PC-3 (cell line): ENCODE results near the gene ADGRL3.

ENCODE experiments used
- CTCF ChIP-seq: fragments of 300-600 bp; sonication (generic); conservative IDR thresholded peaks from 2 replicates; pipeline ENCODE4 v1.5.1; 2017; ENCODE audit warnings: antibody characterized with exemption, low read depth, mild to moderate bottlenecking, low read length
- EZH2 ChIP-seq: fragments of 300-600 bp; sonication (generic); IDR thresholded peaks from one replicate; pipeline ENCODE4 v1.6.1; 2017; ENCODE audit warnings: antibody characterized with exemption, mild to moderate bottlenecking, low read length; ENCODE audit not compliant: unreplicated experiment

- no peak for TF ChIP-seq CTCF
- no peak for TF ChIP-seq EZH2
Observed at GRCh38 chr4:61934198-61934597, 734.1 kb downstream of the ADGRL3 start.
